K562 (cell line): ENCODE data around the gene MED13L.

Experiments used
- CHAMP1 ChIP-seq: fragments of 450-650 bp; IDR thresholded peaks from 2 replicates; pipeline ENCODE4 v1.6.1; 2016; ENCODE audit warnings: mild to moderate bottlenecking
- POLR2AphosphoS5 ChIP-seq: IDR thresholded peaks from 2 replicates; pipeline ENCODE4 v1.6.1; 2011; ENCODE audit warnings: mild to moderate bottlenecking, low read depth, low read length, moderate library complexity; ENCODE audit not compliant: control insufficient read depth, insufficient read depth
- ZKSCAN8 ChIP-seq: fragments of 200-800 bp; sonication (Bioruptor generic); IDR thresholded peaks from 2 replicates; pipeline ENCODE4 v1.6.1; 2016; ENCODE audit warnings: missing genetic modification characterization, missing compliant biosample characterization
- TF ChIP-seq, protein P1 (sequence below): fragments of 450-650 bp; conservative IDR thresholded peaks from 2 replicates; pipeline ENCODE4 v1.6.1; 2016; ENCODE audit warnings: missing genetic modification characterization, low read depth, mild to moderate bottlenecking, missing compliant biosample characterization, moderate library complexity

- TF ChIP-seq ZKSCAN8 (CRISPR knock-in tag) = no peak
- no peak for TF ChIP-seq CHAMP1
- no peak for TF ChIP-seq POLR2AphosphoS5
- TF ChIP-seq, protein P1, sequence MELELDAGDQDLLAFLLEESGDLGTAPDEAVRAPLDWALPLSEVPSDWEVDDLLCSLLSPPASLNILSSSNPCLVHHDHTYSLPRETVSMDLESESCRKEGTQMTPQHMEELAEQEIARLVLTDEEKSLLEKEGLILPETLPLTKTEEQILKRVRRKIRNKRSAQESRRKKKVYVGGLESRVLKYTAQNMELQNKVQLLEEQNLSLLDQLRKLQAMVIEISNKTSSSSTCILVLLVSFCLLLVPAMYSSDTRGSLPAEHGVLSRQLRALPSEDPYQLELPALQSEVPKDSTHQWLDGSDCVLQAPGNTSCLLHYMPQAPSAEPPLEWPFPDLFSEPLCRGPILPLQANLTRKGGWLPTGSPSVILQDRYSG (tag) = no peak
Observed at GRCh38 chr12:116291218-116291617, 13.7 kb upstream of the MED13L start.
